Stimulated activated CD8-positive, alpha-beta memory T cell treated with anti-CD3 and anti-CD28 coated beads, Interleukin-12 subunit alpha, Interleukin-12 subunit beta, amount 100 ng/mL, for 1 hour (primary cell): Measurements from ENCODE around the gene ITCH.
A peak's percentile ranks its signal among the peaks of the same experiment; 100 is the strongest.
"Not testable (repeated sequence)": the region's sequence is repeated elsewhere in the genome, so short reads cannot be mapped to it uniquely, and the experiment has no call there.

Experiments used
- DNase-seq: peaks from one replicate; pipeline ENCODE4 v3.0.0-alpha.2; 2020; ENCODE audit warnings: low read depth

Gene ITCH

DNA sequence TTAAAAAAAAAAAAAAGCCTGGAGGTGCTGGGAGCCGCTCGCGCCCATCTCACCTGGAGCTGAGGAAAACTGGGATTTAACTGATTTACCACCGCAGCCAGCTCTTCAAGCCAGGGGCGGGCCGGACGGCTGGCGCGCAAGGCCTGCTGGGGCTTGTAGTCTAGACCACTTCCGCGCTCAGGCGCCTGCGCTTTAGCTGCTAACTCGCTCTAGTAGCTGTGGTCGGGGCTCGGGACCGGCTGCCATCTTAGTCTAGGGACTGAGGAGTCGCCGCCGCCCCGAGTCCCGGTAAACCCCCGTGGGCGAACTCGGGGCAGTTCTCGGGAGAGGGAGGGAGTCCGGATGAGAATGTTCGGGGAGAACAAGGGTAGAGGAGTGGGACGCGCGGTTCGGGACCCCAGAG, at the start of gene ITCH:
TSS of gene ITCH (plus strand) at position 212 of the 403 bp plus-strand sequence. CDS start 30,539 bp downstream, outside the sequence.
- peak; percentile 91 for DNase-seq

DNA sequence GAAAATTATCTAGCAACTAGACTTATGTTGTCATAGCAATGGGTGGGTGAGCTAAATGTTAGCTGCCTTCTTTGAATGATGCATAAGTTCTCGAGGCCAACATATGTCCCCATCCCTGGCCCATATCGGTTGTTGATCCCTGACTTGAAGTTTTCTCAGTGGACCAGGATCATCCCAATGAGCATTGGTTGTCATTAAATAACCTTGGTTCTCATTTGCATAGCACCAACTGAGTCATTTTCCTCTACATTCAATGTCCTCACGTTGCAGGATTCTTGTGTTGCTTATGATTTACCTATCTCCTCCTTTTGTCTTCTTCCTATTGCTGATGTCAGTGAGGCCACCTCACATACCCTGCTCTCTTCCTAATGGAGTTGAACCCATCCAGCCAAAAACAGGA, 47.8 kb upstream of the ITCH start:
- DNase-seq, result no peak

- no peak for DNase-seq
These were observed 46.8 kb upstream of the ITCH start for GRCh38 chr20:34316196-34316814.

DNA sequence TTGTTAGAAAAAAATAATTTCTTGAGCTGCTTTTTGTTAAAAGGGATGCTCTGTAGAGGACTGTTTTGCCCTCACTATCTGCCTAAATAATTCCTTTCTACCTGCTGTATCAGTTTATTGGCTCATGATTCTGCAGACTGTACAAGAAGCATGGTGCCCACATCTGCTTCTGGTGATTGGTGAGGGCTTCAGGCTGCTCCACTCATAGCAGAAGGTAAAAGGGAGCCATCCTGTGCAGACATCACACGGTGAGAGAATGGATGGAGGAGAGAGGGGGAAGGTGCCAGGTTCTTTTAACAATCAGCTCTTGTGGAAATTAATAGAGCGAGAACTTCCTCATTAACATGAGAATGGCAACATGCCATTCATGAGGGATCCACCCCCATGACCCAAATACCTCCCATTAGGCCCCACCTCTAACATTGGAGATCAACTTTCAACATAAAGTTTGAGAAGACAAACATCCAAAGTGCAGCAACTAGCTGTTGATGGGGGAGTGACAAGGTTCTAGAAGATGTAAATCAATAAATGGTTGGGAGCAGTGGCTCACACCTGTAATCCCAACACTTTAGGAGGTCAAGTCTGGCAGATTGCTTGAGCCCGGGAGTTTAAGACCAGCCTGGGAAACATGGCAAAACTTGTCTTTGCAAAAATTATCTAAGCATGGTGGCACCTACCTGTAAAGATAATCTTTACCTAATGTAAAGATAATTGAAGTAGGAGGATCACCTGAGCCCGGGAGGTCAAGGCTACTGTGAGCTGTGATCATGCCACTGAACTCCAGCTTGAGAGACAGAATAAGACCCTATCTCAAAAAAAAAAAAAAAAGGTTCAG, 44.2 kb upstream of the ITCH start:
- DNase-seq, result no peak

DNA sequence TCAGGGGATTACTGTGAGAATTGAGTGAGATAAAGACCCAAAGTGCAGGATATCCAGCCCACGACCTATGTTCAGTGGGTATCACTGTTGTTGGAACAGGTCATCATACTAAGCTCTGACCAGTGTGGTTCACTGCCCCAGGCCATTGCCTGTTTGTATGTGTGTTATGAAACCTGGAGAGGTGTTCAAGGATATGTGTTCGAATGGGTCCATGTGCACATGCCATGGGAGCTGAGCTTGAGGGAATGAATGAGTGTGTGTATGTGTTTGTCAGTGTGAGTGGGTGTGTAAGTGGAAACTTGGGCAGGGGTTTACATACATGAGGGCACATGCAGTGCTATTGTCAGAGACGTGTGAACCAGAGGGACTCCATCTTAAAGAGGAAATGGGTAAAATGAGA, 42.2 kb upstream of the ITCH start:
- no peak for DNase-seq

DNA sequence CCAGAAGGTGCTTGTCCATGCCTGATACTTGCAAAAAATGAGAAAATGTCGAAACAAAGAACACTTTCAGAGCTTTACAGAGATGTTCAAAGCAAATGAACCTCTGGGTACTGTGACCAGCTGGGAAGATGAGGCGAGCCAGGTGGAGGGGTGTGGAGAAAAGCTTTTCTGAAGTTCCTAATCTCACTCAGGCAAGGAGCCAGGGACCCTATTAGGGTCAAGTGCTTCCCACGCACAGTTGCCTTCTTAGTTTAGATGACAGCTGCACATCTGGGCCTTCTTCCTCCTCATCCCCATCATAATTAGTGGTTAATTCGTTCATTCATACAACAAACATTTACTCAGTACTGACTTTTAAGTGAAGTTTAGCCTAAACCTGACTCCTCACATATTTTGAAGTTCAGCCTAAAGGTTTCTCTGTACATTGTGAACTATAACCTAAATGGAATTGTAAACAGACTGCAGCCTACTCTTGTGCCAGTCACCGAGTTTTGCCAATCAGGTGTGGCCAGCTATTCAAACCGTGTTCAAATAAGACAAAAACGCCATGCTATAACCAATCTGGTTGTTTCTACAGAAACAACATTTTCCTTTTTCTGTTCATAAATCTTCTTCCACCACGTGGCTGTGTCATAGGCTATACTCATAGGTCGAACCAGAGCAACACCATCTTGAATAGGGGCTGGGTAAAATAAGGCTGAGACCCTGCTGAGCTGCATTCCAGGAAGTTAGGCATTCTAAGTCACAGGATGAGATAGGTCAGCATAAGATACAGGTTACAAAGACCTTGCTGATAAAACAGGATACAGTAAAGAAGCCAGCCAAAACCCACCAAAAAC, 40.6 kb upstream of the ITCH start:
- DNase-seq, result no peak

GRCh38 chr20:34324541-34324940, 38.5 kb upstream of the ITCH start:
- DNase-seq, result no peak

- not testable (repeated sequence) for DNase-seq
These were observed 34.9 kb upstream of the ITCH start for GRCh38 chr20:34328207-34328606.

GRCh38 chr20:34328928-34329677, 34.0 kb upstream of the ITCH start:
- DNase-seq, result no peak

GRCh38 chr20:34330861-34331544, 32.1 kb upstream of the ITCH start:
- not testable (repeated sequence) for DNase-seq

DNA sequence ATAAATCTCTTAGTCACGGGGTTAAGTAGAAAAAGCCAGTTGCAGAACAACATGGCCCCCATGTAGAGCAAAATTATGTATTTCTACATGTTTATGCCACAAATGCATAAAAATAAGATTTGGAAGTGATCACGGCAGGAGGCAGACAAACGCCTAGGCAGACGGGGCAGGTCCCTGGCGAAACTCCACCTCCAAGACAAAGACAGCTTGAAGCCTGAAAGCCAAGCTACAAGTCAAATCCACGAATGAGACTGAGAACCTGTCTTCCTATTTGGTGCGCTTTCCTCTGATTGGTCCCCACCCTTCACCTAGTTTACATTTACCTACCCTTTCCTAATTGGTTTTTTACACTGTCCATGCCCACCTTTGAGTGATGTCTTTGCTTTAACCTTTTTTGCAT, 31.2 kb upstream of the ITCH start:
- DNase-seq, result no peak

- DNase-seq, result no peak
These were observed 30.7 kb upstream of the ITCH start for GRCh38 chr20:34332262-34332920.

DNA sequence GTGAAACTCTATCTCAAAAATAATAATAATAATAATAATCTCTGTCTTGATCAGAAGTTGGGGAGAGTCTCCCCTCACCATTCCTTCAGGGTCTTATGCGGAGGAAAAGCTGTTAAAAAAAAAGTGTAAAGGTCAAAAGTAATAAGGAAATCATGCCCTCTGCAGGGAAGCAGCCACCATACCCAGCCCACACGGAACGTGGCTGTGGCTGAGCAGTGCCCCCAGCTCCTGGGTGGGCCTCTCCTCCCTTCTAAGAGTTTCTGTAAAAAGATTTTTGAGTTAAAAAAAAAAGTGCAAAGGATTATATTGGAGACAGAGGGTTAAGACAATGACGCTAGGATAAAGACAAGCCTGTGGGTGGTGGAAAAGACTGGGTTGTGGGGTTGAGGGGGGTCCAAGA, 29.3 kb upstream of the ITCH start:
- no peak for DNase-seq

DNA sequence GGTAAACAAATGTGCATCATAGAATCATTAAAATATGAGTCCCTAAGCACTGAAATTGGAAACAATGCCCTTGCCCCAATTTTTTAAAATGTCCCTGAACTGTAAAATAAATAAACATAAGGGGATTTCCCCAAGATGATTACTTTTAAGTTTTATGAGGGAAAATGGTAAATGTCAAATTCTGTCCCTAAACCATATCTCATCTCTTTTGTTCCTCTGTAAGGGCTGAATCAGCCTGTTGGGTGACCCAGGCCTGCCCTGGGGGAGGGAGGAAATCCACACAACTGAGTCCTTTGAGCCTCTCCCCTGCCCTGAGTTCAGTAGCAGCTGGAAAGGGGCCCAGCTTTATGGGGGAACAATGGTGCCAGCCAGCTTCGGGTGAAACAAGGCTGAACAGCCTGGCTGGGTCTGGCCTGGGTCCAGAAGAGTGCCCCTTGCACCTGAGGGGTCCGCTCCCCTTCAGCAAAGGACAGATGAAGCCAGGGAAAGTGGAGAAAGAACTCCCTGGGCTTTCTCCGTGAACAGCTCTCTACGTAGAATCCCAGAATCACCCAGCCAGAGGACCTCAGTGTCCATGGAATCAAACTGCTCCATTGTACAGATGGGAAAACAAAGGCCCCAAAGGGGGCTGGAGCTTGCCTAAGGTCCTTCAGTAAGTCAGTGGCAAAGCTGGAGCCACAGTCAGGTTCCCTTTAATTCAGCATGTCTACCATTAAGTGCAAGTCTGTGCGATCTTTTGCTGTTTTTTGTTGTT, 28.2 kb upstream of the ITCH start:
- no peak for DNase-seq

DNA sequence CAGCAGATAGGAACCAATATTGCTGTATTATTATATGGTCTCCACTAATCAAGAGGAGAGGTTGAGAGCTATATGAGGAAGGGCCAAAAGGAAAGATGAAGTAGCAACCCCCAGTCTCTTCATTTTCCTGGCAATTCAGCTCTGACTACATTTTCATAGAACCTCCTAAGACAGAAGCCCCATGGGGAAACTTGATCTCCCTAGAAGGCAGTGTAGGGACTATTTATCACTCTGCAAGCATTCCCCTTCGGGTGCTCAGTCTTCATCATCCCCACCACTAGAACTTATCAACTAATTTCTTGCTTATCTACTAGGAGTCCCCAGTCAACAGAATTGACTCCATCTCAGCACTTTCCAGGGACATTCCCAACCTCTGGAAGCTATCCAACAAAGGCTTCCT, 25.5 kb upstream of the ITCH start:
- DNase-seq, result no peak

- no peak for DNase-seq
These were observed 24.9 kb upstream of the ITCH start for GRCh38 chr20:34337982-34338726.

GRCh38 chr20:34340726-34341125, 22.3 kb upstream of the ITCH start:
- not testable (repeated sequence) for DNase-seq

- not testable (repeated sequence) for DNase-seq
These were observed 21.9 kb upstream of the ITCH start for GRCh38 chr20:34341199-34341598.

GRCh38 chr20:34343458-34344211, 19.4 kb upstream of the ITCH start:
- DNase-seq, result no peak
